Measurements from ENCODE around the gene CCDC68. TPM values are rescaled to one million over a fixed set of nuclear protein-coding genes. Genes with fewer than 3 reads are reported as not detected.

CCDC68 gene
- total and polyA plus RNA-seq, 2 donors (not counting 3 experiments of a cell fraction or from before 2014, with no cell fraction given), result 0.72 to 1.0 TPM

DNA sequence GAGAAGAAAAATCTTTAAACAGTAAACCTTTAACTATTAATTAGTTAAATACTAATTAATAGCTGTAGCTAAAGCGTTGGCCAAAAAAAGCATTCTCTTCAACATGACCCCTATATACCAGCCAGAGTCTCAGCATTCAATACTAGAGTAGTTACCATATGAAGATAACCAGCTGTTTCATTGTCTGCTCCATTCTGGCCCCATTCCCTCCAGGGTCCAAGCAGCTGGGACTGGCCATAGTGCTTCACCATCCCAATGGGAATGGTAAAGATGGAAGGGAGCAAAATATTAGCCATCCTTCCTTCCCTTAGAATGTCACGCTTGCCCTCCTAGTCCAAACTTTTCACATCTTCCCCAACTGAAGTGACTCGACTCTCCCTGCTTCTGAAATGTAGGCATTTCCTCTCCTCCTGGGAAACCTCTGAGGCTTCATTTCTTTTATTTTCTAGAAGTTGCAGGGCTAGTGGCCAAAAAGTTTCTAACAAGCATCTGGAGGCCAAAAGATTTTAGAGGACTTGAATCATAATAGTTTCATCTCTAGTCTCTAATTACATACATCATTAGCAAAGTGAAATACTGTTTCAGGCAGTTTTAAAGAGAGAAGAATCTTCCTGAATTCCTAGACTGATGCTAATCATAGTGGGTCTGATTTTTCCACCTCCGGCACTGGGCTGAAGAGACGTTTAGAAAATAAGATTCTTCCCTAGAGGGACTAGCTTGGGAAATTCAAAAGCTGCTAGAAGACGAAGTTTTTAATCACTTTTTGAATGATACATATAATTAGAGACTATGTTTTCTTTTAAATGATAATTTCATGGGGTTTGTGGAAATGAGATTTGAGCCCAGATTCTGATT lies 52.7 kb downstream of the CCDC68 start:
- no peak for TF ChIP-seq FOS (IDR thresholded peaks at IDR 0.05; ENCODE audit: borderline replicate concordance, insufficient read depth, low read length)
- TF ChIP-seq, protein P1, sequence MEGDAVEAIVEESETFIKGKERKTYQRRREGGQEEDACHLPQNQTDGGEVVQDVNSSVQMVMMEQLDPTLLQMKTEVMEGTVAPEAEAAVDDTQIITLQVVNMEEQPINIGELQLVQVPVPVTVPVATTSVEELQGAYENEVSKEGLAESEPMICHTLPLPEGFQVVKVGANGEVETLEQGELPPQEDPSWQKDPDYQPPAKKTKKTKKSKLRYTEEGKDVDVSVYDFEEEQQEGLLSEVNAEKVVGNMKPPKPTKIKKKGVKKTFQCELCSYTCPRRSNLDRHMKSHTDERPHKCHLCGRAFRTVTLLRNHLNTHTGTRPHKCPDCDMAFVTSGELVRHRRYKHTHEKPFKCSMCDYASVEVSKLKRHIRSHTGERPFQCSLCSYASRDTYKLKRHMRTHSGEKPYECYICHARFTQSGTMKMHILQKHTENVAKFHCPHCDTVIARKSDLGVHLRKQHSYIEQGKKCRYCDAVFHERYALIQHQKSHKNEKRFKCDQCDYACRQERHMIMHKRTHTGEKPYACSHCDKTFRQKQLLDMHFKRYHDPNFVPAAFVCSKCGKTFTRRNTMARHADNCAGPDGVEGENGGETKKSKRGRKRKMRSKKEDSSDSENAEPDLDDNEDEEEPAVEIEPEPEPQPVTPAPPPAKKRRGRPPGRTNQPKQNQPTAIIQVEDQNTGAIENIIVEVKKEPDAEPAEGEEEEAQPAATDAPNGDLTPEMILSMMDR (IDR thresholded peaks at IDR 0.05; ENCODE audit: extremely low read depth in 1 of 2, insufficient read depth in 1 of 2, low read depth in 1 of 2, low read length in 2 of 2), result no peak
- TF ChIP-seq GATA2 (IDR thresholded peaks at IDR 0.05; ENCODE audit: insufficient read depth, insufficient read length, low read depth, low read length), result no peak
- POLR2A ChIA-PET, result no interaction called here
- Histone ChIP-seq H3K9me3 (replicated peaks; ENCODE audit: control insufficient read depth, insufficient read depth, low read length) (no peaks in the 10 kb centered on the region), H2AFZ (ENCODE audit: low read depth, low read length) (no peak overlapping the region), H3K9ac (replicated peaks; ENCODE audit: extremely low read depth, insufficient read depth, low read length) (no peak overlapping the region), H3K9me1 (replicated peaks; ENCODE audit: control insufficient read depth, extremely low read depth, insufficient read depth, low read length) (no peaks in the 10 kb centered on the region), H3K79me2 (ENCODE audit: control insufficient read depth, insufficient read depth, low read length) (no peaks in the 10 kb centered on the region), H3K27me3 (ENCODE audit: control insufficient read depth in 2 of 2, insufficient read depth in 2 of 2, low read length in 2 of 2) (no peaks in the 10 kb centered on the region), H3K27ac (ENCODE audit: insufficient read depth, low read depth, low read length) (no peak overlapping the region), H3K4me1 (ENCODE audit: control insufficient read depth, extremely low read depth, insufficient read depth, low read length) (no peaks in the 10 kb centered on the region), H3K36me3 (ENCODE audit: control insufficient read depth in 2 of 2, extremely low read depth in 1 of 2, insufficient read depth in 2 of 2, low read length in 2 of 2) (no peaks in the 10 kb centered on the region), H4K20me1 (replicated peaks; ENCODE audit: control insufficient read depth, extremely low read depth, insufficient read depth, low read length) (no peaks in the 10 kb centered on the region), H3K4me2 (ENCODE audit: insufficient read depth, low read length) (no peak overlapping the region), H3K4me3 (replicated peaks in 1 of 3; ENCODE audit: insufficient read depth in 1 of 3, low read depth in 1 of 3, low read length in 3 of 3) (no peak overlapping the region)
- intact Hi-C loops (cut with micrococcal nuclease), result no loop called here
- BruUV-seq (replicated peaks), result no TSS peak
- FAIRE-seq (no peak), DNase-seq (ENCODE audit: low read depth, low spot score) (no peak)
- CTCF ChIA-PET, result no interaction called here
- dilution Hi-C loops (cut with MboI; ENCODE audit: extremely low pct_ligation_motif_present, low sequenced_read_pairs), result no loop called here

- ChIA-PET CTCF (no interaction called here), POLR2A (no interaction called here)
- BruUV-seq (replicated peaks), result no TSS peak
- intact Hi-C loops (cut with micrococcal nuclease) (no loop called here), dilution Hi-C loops (cut with MboI; ENCODE audit: extremely low pct_ligation_motif_present, low sequenced_read_pairs) (no loop called here)
- Histone ChIP-seq H3K9ac (replicated peaks; ENCODE audit: extremely low read depth, insufficient read depth, low read length) (no peak overlapping the region), H3K9me1 (replicated peaks; ENCODE audit: control insufficient read depth, extremely low read depth, insufficient read depth, low read length) (no peaks in the 10 kb centered on the region), H2AFZ (ENCODE audit: low read depth, low read length) (no peak overlapping the region), H3K4me3 (replicated peaks in 1 of 3; ENCODE audit: insufficient read depth in 1 of 3, low read depth in 1 of 3, low read length in 3 of 3) (no peak overlapping the region), H3K9me3 (replicated peaks; ENCODE audit: control insufficient read depth, insufficient read depth, low read length) (no peaks in the 10 kb centered on the region), H3K4me1 (ENCODE audit: control insufficient read depth, extremely low read depth, insufficient read depth, low read length) (no peaks in the 10 kb centered on the region), H4K20me1 (replicated peaks; ENCODE audit: control insufficient read depth, extremely low read depth, insufficient read depth, low read length) (no peaks in the 10 kb centered on the region), H3K27me3 (ENCODE audit: control insufficient read depth in 2 of 2, insufficient read depth in 2 of 2, low read length in 2 of 2) (no peaks in the 10 kb centered on the region), H3K27ac (ENCODE audit: insufficient read depth, low read depth, low read length) (no peak overlapping the region), H3K36me3 (ENCODE audit: control insufficient read depth in 2 of 2, extremely low read depth in 1 of 2, insufficient read depth in 2 of 2, low read length in 2 of 2) (no peaks in the 10 kb centered on the region), H3K79me2 (ENCODE audit: control insufficient read depth, insufficient read depth, low read length) (no peaks in the 10 kb centered on the region), H3K4me2 (ENCODE audit: insufficient read depth, low read length) (no peak overlapping the region)
- FAIRE-seq (no peak), DNase-seq (ENCODE audit: low read depth, low spot score) (no peak)
- TF ChIP-seq EZH2 (IDR thresholded peaks at IDR 0.05; ENCODE audit: borderline replicate concordance, low read depth, low read length, severe bottlenecking), result no peak
- no peak for TF ChIP-seq POLR2A (IDR thresholded peaks at IDR 0.05; ENCODE audit: low read depth, low read length)
- no peak for TF ChIP-seq POLR2AphosphoS5 (IDR thresholded peaks at IDR 0.05; ENCODE audit: insufficient read depth, low read depth, low read length)
- TF ChIP-seq FOS (IDR thresholded peaks at IDR 0.05; ENCODE audit: borderline replicate concordance, insufficient read depth, low read length), result no peak
- TF ChIP-seq JUN (IDR thresholded peaks at IDR 0.05; ENCODE audit: borderline replicate concordance, insufficient read depth, insufficient read length, low read depth), result no peak
- TF ChIP-seq, protein P2, sequence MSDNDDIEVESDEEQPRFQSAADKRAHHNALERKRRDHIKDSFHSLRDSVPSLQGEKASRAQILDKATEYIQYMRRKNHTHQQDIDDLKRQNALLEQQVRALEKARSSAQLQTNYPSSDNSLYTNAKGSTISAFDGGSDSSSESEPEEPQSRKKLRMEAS (IDR thresholded peaks at IDR 0.05; ENCODE audit: insufficient read depth, insufficient read length), result no peak
- TF ChIP-seq, protein P1 (IDR thresholded peaks at IDR 0.05; ENCODE audit: extremely low read depth in 1 of 2, insufficient read depth in 1 of 2, low read depth in 1 of 2, low read length in 2 of 2), result no peak
- TF ChIP-seq GATA2 (IDR thresholded peaks at IDR 0.05; ENCODE audit: insufficient read depth, insufficient read length, low read depth, low read length), result no peak
- no peak for TF ChIP-seq MYC (IDR thresholded peaks at IDR 0.05; ENCODE audit: low read depth, low read length)
Observed at GRCh38 chr18:54905629-54906028, 53.6 kb downstream of the CCDC68 start.
